ENCODE data around the gene DPP6. TPM values are rescaled to one million over a fixed set of nuclear protein-coding genes. Genes with fewer than 3 reads are reported as not detected.

DPP6 gene
- total RNA-seq, 1 donor from 2014 or later, result 0.48 TPM

- H3K36me3 ChIP-seq (ENCODE audit: insufficient read depth, low read length), result no peaks in the 10 kb centered on the region
- Mint-ChIP-seq H3K27me3 (ENCODE audit: low read depth, unreplicated experiment) (no peaks in the 10 kb centered on the region), H3K27ac (ENCODE audit: unreplicated experiment) (no peak overlapping the region), H3K9me3 (ENCODE audit: unreplicated experiment) (no peaks in the 10 kb centered on the region), H3K4me3 (ENCODE audit: unreplicated experiment) (no peak overlapping the region), H3K36me3 (ENCODE audit: low read depth, unreplicated experiment) (no peaks in the 10 kb centered on the region), H3K4me1 (ENCODE audit: low read depth, unreplicated experiment) (peaks cover 4% of the 10 kb centered on the region)
- H3K27me3 ChIP-seq (ENCODE audit: insufficient read depth, low read length), result no peaks in the 10 kb centered on the region
- TF ChIP-seq EZH2 (IDR thresholded peaks at IDR 0.05; ENCODE audit: insufficient read depth, low read length) (no peak), CTCF (IDR thresholded peaks at IDR 0.05; ENCODE audit: insufficient read depth, low read depth, low read length) (no peak)
- no peaks in the 10 kb centered on the region for H3K79me2 ChIP-seq (ENCODE audit: insufficient read depth, low read length)
- H3K9me3 ChIP-seq (ENCODE audit: insufficient read depth, low read depth, low read length), result no peaks in the 10 kb centered on the region
- FAIRE-seq (no peak), DNase-seq (ENCODE audit: low read depth) (no peak)
- H3K9ac ChIP-seq (ENCODE audit: low read length), result no peak overlapping the region
- no peaks in the 10 kb centered on the region for H3K4me1 ChIP-seq (ENCODE audit: insufficient read depth, low read length)
- no peaks in the 10 kb centered on the region for H4K20me1 ChIP-seq (ENCODE audit: insufficient read depth, low read length)
- H3K4me2 ChIP-seq (ENCODE audit: low read length), result no peak overlapping the region
- no peak overlapping the region for H2AFZ ChIP-seq (ENCODE audit: low read depth, low read length)
- H3K4me3 ChIP-seq (ENCODE audit: insufficient read depth, low read depth, low read length), result no peak overlapping the region
- no peak overlapping the region for H3K27ac ChIP-seq (ENCODE audit: low read depth, low read length)
Observed at GRCh38 chr7:154541606-154542005, 489.4 kb downstream of the DPP6 start.

- TF ChIP-seq CTCF (IDR thresholded peaks at IDR 0.05; ENCODE audit: insufficient read depth, low read depth, low read length), result no peak
- TF ChIP-seq EZH2 (IDR thresholded peaks at IDR 0.05; ENCODE audit: insufficient read depth, low read length), result no peak
- Histone ChIP-seq H3K9ac (ENCODE audit: low read length) (no peak overlapping the region), H3K27ac (ENCODE audit: low read depth, low read length) (no peak overlapping the region), H4K20me1 (ENCODE audit: insufficient read depth, low read length) (no peaks in the 10 kb centered on the region), H3K4me1 (ENCODE audit: insufficient read depth, low read length) (no peaks in the 10 kb centered on the region), H2AFZ (ENCODE audit: low read depth, low read length) (no peak overlapping the region), H3K4me2 (ENCODE audit: low read length) (no peak overlapping the region), H3K79me2 (ENCODE audit: insufficient read depth, low read length) (no peaks in the 10 kb centered on the region), H3K4me3 (ENCODE audit: insufficient read depth, low read depth, low read length) (no peak overlapping the region), H3K27me3 (ENCODE audit: insufficient read depth, low read length) (no peaks in the 10 kb centered on the region), H3K9me3 (ENCODE audit: insufficient read depth, low read depth, low read length) (no peaks in the 10 kb centered on the region), H3K36me3 (ENCODE audit: insufficient read depth, low read length) (no peaks in the 10 kb centered on the region)
- no peak overlapping the region for H3K4me3 Mint-ChIP-seq (ENCODE audit: unreplicated experiment)
- H3K27me3 Mint-ChIP-seq (ENCODE audit: low read depth, unreplicated experiment), result no peaks in the 10 kb centered on the region
- FAIRE-seq (no peak), DNase-seq (ENCODE audit: low read depth) (no peak)
- peaks cover 2% of the 10 kb centered on the region for H3K4me1 Mint-ChIP-seq (ENCODE audit: low read depth, unreplicated experiment)
- H3K9me3 Mint-ChIP-seq (ENCODE audit: unreplicated experiment), result no peaks in the 10 kb centered on the region
- H3K36me3 Mint-ChIP-seq (ENCODE audit: low read depth, unreplicated experiment), result no peaks in the 10 kb centered on the region
- H3K27ac Mint-ChIP-seq (ENCODE audit: unreplicated experiment), result no peak overlapping the region
Observed at GRCh38 chr7:154546946-154547587, 494.9 kb downstream of the DPP6 start.

GRCh38 chr7:154553711-154554265 lies 501.6 kb downstream of the DPP6 start:
- no peak overlapping the region for H3K27ac Mint-ChIP-seq (ENCODE audit: unreplicated experiment)
- Histone ChIP-seq H3K4me3 (ENCODE audit: insufficient read depth, low read depth, low read length) (no peak overlapping the region), H3K36me3 (ENCODE audit: insufficient read depth, low read length) (no peaks in the 10 kb centered on the region), H3K4me1 (ENCODE audit: insufficient read depth, low read length) (no peaks in the 10 kb centered on the region), H3K9ac (ENCODE audit: low read length) (no peak overlapping the region), H3K27ac (ENCODE audit: low read depth, low read length) (no peak overlapping the region), H2AFZ (ENCODE audit: low read depth, low read length) (no peak overlapping the region), H3K27me3 (ENCODE audit: insufficient read depth, low read length) (no peaks in the 10 kb centered on the region), H3K4me2 (ENCODE audit: low read length) (no peak overlapping the region), H4K20me1 (ENCODE audit: insufficient read depth, low read length) (no peaks in the 10 kb centered on the region), H3K79me2 (ENCODE audit: insufficient read depth, low read length) (no peaks in the 10 kb centered on the region), H3K9me3 (ENCODE audit: insufficient read depth, low read depth, low read length) (no peaks in the 10 kb centered on the region)
- no peaks in the 10 kb centered on the region for H3K36me3 Mint-ChIP-seq (ENCODE audit: low read depth, unreplicated experiment)
- FAIRE-seq, result no peak
- no peak overlapping the region for H3K4me3 Mint-ChIP-seq (ENCODE audit: unreplicated experiment)
- H3K27me3 Mint-ChIP-seq (ENCODE audit: low read depth, unreplicated experiment), result no peaks in the 10 kb centered on the region
- H3K9me3 Mint-ChIP-seq (ENCODE audit: unreplicated experiment), result no peaks in the 10 kb centered on the region
- no peak for DNase-seq (ENCODE audit: low read depth)
- TF ChIP-seq CTCF (IDR thresholded peaks at IDR 0.05; ENCODE audit: insufficient read depth, low read depth, low read length) (no peak), EZH2 (IDR thresholded peaks at IDR 0.05; ENCODE audit: insufficient read depth, low read length) (no peak)
- peaks cover 2% of the 10 kb centered on the region for H3K4me1 Mint-ChIP-seq (ENCODE audit: low read depth, unreplicated experiment)
